Activated naive CD4-positive, alpha-beta T cell treated with anti-CD3 and anti-CD28 coated beads, Interleukin-2, amount 50 U/mL, for 72 hours (primary cell): ENCODE results near the gene MEGF8. TPM values are rescaled to one million over a fixed set of nuclear protein-coding genes. Genes with fewer than 3 reads are reported as not detected.
"Not testable (repeated sequence)": the region's sequence is repeated elsewhere in the genome, so short reads cannot be mapped to it uniquely, and the experiment has no call there.

Experiments used
- ATAC-seq, 2 donors: fragments of 150-1000 bp; cut with Tn5 transposase; 2 replicates each; pipeline ENCODE4 v1.10.0; 2021; ENCODE audit warnings: mild to moderate bottlenecking in 2 of 2, moderate library complexity in 2 of 2
- DNase-seq, 2 donors: peaks; one replicate each; pipeline ENCODE4 v3.0.0; 2021 to 2022; ENCODE audit warnings: low spot score in 2 of 2
- H3K27ac Mint-ChIP-seq, 2 donors: one replicate each; pipeline ENCODE4 v1.8.0; 2022; ENCODE audit warnings: mild to moderate bottlenecking in 2 of 2, mixed read lengths in 2 of 2
- H3K36me3 Mint-ChIP-seq, 2 donors: one replicate each; pipeline ENCODE4 v1.8.0; 2022; ENCODE audit warnings: mixed read lengths in 2 of 2
- H3K9me3 Mint-ChIP-seq, 2 donors: one replicate each; pipeline ENCODE4 v1.8.0; 2022; ENCODE audit warnings: mixed read lengths in 2 of 2
- total RNA-seq, 2 donors: library from RNA; stranded (reverse); gene quantifications; one replicate each; pipeline ENCODE4 v1.2.3, GENCODE V29; 2022

The MEGF8 gene
- total RNA-seq, 2 donors from 2014 or later = 2.1 to 8.6 TPM

GRCh38 chr19:42333975-42334696 lies 8.7 kb downstream of the MEGF8 start:
- peak overlapping the region in 1 of 2 donors; percentile 27 for H3K27ac Mint-ChIP-seq
- no peaks in the 10 kb centered on the region for H3K36me3 Mint-ChIP-seq
- DNase-seq = no peak
- no peak for ATAC-seq
- no peaks in the 10 kb centered on the region for H3K9me3 Mint-ChIP-seq

- DNase-seq (no peak), ATAC-seq (no peak)
- Mint-ChIP-seq H3K9me3 (no peaks in the 10 kb centered on the region), H3K27ac (no peak overlapping the region), H3K36me3 (no peaks in the 10 kb centered on the region)
These were observed 9.4 kb downstream of the MEGF8 start for GRCh38 chr19:42334697-42335373.

GRCh38 chr19:42335374-42335936 lies 10.0 kb downstream of the MEGF8 start:
- no peak for DNase-seq
- Mint-ChIP-seq H3K9me3 (no peaks in the 10 kb centered on the region), H3K27ac (no peak overlapping the region), H3K36me3 (no peaks in the 10 kb centered on the region)
- ATAC-seq = no peak

GRCh38 chr19:42335971-42336370 lies 10.5 kb downstream of the MEGF8 start:
- ATAC-seq (no peak), DNase-seq (no peak)
- no peaks in the 10 kb centered on the region for H3K9me3 Mint-ChIP-seq
- no peaks in the 10 kb centered on the region for H3K36me3 Mint-ChIP-seq
- no peak overlapping the region for H3K27ac Mint-ChIP-seq

GRCh38 chr19:42339126-42339860 lies 13.9 kb downstream of the MEGF8 start:
- ATAC-seq, H3K27ac Mint-ChIP-seq, H3K9me3 Mint-ChIP-seq, DNase-seq, H3K36me3 Mint-ChIP-seq: not testable (repeated sequence)

- not testable (repeated sequence) for H3K27ac Mint-ChIP-seq, H3K36me3 Mint-ChIP-seq, DNase-seq, ATAC-seq, H3K9me3 Mint-ChIP-seq
These were observed 14.5 kb downstream of the MEGF8 start for GRCh38 chr19:42339922-42340321.

- Mint-ChIP-seq H3K9me3 (no peaks in the 10 kb centered on the region), H3K36me3 (no peaks in the 10 kb centered on the region), H3K27ac (peak overlapping the region in 1 of 2 donors; percentile 41)
- no peak for ATAC-seq
- peak in 1 of 2 donors; percentile 22 for DNase-seq
These were observed 18.1 kb downstream of the MEGF8 start for GRCh38 chr19:42343344-42344110.

GRCh38 chr19:42344336-42344893 lies 19.0 kb downstream of the MEGF8 start:
- no peaks in the 10 kb centered on the region for H3K9me3 Mint-ChIP-seq
- DNase-seq = no peak
- peak overlapping the region in 1 of 2 donors; percentile 41 for H3K27ac Mint-ChIP-seq
- ATAC-seq = no peak
- H3K36me3 Mint-ChIP-seq = no peaks in the 10 kb centered on the region

- DNase-seq = no peak
- Mint-ChIP-seq H3K36me3 (no peaks in the 10 kb centered on the region), H3K27ac (no peak overlapping the region), H3K9me3 (no peaks in the 10 kb centered on the region)
- ATAC-seq = no peak
These were observed 19.9 kb downstream of the MEGF8 start for GRCh38 chr19:42345191-42345812.

GRCh38 chr19:42348211-42348610 lies 22.8 kb downstream of the MEGF8 start:
- ATAC-seq = no peak
- no peak for DNase-seq
- H3K27ac Mint-ChIP-seq = no peak overlapping the region
- H3K9me3 Mint-ChIP-seq = no peaks in the 10 kb centered on the region
- no peaks in the 10 kb centered on the region for H3K36me3 Mint-ChIP-seq

GRCh38 chr19:42349378-42350107 lies 24.1 kb downstream of the MEGF8 start:
- H3K9me3 Mint-ChIP-seq = no peaks in the 10 kb centered on the region
- no peaks in the 10 kb centered on the region for H3K36me3 Mint-ChIP-seq
- DNase-seq (no peak), ATAC-seq (no peak)
- no peak overlapping the region for H3K27ac Mint-ChIP-seq

GRCh38 chr19:42350417-42350816 lies 25.0 kb downstream of the MEGF8 start:
- no peaks in the 10 kb centered on the region for H3K36me3 Mint-ChIP-seq
- H3K9me3 Mint-ChIP-seq = no peaks in the 10 kb centered on the region
- DNase-seq (no peak), ATAC-seq (no peak)
- H3K27ac Mint-ChIP-seq = no peak overlapping the region

- DNase-seq (no peak), ATAC-seq (no peak)
- no peaks in the 10 kb centered on the region for H3K9me3 Mint-ChIP-seq
- no peak overlapping the region for H3K27ac Mint-ChIP-seq
- no peaks in the 10 kb centered on the region for H3K36me3 Mint-ChIP-seq
These were observed 25.8 kb downstream of the MEGF8 start for GRCh38 chr19:42351079-42351735.

- Mint-ChIP-seq H3K36me3 (no peaks in the 10 kb centered on the region), H3K27ac (peak overlapping the region in 1 of 2 donors; percentile 36), H3K9me3 (no peaks in the 10 kb centered on the region)
- ATAC-seq (peak; percentile 52 to 80), DNase-seq (no peak)
These were observed 27.1 kb downstream of the MEGF8 start for GRCh38 chr19:42352301-42353259.
